A549 (cell line): Measurements from ENCODE around the gene MKNK2.

Experiments used
- BHLHE40 ChIP-seq: IDR thresholded peaks from 2 replicates; pipeline ENCODE4 v1.6.1; 2012; ENCODE audit warnings: low read depth, low read length, inconsistent platforms
- KDM1A ChIP-seq: fragments of 200-600 bp; sonication (generic); IDR thresholded peaks from 2 replicates; pipeline ENCODE4 v1.6.1; 2016; ENCODE audit warnings: low read depth, mild to moderate bottlenecking
- ZFP36 ChIP-seq: fragments of 450-650 bp; IDR thresholded peaks from 2 replicates; pipeline ENCODE4 v1.6.1; 2014; ENCODE audit warnings: borderline replicate concordance; ENCODE audit not compliant: partially characterized antibody
- TF ChIP-seq, protein P1 (sequence below): IDR thresholded peaks from 2 replicates; pipeline ENCODE4 v1.6.1; 2012
- TF ChIP-seq, protein P2 (sequence below): fragments of >200 bp; sonication (Bioruptor Twin); formaldehyde crosslinking; IDR thresholded peaks from 3 replicates; pipeline ENCODE4 v1.5.1; 2016
- TF ChIP-seq, protein P3 (sequence below): fragments of 250-450 bp; sonication (Bioruptor Pico); IDR thresholded peaks from 2 replicates; pipeline ENCODE4 v1.5.0; 2021; ENCODE audit warnings: mild to moderate bottlenecking, moderate library complexity, borderline replicate concordance

DNA sequence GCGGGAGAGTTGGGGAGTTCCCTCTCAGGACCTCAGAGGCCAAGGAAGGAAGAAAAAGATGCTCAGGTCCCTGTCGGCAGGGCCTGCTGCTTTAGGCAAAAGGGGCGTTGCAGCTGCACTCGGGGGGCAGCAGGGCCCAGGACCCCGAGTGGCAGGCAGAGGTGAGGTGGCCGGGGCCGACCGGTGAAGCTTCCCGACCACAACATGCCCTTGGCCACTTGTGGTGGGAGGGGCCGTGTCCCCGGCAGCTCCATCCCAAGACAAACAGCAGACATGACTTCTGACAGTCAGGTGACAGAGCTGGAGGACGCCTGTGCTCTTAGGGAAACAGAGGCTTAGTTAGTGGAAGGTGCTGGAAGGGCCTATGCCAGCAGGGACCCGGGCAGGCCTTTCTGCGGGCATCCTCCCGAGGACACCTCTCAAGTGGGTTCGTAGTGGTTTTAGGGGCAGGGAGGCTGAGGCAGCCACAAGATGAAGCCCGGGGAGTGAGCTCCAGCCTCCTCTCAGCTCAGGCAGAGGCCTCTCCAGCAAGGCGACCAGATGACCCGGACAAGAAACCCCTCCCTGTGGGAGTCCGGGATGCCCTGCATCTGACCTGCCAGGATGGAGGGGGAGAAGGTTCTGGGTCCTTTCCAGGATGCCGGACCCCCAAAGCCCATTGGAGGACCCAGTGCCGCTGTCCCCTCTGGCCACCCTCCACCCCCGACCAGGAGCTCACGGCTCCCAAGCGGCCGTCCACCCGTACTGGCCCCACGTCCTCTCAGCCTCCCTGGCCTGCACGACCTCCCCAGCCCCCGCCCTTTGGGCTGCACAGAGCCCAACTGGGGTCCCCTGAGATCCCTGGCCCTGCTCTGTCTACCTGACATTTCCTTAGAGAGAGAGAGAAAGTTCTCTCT lies 59.8 kb downstream of the MKNK2 start:
- TF ChIP-seq, protein P1, sequence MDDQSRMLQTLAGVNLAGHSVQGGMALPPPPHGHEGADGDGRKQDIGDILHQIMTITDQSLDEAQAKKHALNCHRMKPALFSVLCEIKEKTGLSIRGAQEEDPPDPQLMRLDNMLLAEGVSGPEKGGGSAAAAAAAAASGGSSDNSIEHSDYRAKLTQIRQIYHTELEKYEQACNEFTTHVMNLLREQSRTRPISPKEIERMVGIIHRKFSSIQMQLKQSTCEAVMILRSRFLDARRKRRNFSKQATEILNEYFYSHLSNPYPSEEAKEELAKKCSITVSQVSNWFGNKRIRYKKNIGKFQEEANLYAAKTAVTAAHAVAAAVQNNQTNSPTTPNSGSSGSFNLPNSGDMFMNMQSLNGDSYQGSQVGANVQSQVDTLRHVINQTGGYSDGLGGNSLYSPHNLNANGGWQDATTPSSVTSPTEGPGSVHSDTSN, result no peak
- TF ChIP-seq, protein P2, sequence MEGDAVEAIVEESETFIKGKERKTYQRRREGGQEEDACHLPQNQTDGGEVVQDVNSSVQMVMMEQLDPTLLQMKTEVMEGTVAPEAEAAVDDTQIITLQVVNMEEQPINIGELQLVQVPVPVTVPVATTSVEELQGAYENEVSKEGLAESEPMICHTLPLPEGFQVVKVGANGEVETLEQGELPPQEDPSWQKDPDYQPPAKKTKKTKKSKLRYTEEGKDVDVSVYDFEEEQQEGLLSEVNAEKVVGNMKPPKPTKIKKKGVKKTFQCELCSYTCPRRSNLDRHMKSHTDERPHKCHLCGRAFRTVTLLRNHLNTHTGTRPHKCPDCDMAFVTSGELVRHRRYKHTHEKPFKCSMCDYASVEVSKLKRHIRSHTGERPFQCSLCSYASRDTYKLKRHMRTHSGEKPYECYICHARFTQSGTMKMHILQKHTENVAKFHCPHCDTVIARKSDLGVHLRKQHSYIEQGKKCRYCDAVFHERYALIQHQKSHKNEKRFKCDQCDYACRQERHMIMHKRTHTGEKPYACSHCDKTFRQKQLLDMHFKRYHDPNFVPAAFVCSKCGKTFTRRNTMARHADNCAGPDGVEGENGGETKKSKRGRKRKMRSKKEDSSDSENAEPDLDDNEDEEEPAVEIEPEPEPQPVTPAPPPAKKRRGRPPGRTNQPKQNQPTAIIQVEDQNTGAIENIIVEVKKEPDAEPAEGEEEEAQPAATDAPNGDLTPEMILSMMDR, result no peak
- TF ChIP-seq, protein P3, sequence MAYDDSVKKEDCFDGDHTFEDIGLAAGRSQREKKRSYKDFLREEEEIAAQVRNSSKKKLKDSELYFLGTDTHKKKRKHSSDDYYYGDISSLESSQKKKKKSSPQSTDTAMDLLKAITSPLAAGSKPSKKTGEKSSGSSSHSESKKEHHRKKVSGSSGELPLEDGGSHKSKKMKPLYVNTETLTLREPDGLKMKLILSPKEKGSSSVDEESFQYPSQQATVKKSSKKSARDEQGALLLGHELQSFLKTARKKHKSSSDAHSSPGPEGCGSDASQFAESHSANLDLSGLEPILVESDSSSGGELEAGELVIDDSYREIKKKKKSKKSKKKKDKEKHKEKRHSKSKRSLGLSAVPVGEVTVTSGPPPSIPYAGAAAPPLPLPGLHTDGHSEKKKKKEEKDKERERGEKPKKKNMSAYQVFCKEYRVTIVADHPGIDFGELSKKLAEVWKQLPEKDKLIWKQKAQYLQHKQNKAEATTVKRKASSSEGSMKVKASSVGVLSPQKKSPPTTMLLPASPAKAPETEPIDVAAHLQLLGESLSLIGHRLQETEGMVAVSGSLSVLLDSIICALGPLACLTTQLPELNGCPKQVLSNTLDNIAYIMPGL (CRISPR knock-in tag), result no peak
- no peak for TF ChIP-seq KDM1A
- no peak for TF ChIP-seq ZFP36
- no peak for TF ChIP-seq BHLHE40
